ENCODE data around the gene TMEM232. TPM values are rescaled to one million over a fixed set of nuclear protein-coding genes. Genes with fewer than 3 reads are reported as not detected.
A peak's percentile ranks its signal among the peaks of the same experiment; 100 is the strongest.

The TMEM232 gene
- total and polyA plus RNA-seq, 2 of the 4 experiments (the other 2 are of a cell fraction): 0.17 to 0.36 TPM

DNA sequence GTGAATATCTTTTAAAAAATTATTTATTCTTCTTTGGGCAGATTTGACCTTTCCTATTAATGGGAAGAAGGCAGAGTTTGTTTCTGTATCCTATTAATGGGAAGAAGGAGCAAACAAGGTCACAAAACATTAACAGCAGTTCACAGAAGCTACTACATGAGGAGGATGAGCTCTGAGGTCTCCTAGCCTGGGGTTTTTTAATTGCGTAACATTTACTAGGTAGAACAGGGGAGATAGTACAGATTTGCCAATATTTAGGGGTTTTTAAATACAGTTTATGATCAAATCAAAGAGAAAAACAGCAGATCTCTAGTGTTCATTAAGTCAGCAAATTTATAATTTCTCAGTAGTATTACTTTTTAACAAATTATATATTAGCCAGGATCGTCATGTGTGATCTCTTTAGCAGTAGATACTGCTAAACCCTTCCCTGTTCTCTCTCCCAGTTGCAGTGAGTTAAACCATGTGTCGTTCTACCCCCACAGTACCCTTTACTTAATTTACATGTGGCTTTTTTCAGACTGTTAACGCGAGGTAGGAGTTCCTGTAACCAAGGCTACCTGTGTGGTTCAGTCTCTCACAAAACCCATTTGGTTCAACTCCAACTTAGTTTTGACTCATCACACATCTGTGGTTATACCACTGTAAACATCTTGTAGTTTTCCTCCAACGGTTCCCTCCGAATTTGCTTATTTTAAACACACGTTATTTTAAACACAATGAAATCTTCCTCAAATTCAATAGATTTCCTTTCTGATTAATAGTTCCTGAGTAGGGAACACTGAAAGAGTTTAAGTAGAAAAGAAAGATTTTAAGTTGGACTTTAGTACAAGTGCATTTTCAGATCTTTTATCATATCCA, 25.7 kb upstream of the TMEM232 start:
- H3K27ac ChIP-seq (ENCODE audit: insufficient read depth, low read length): no peak overlapping the region
- no peaks in the 10 kb centered on the region for H3K27me3 ChIP-seq (ENCODE audit: control insufficient read depth, insufficient read depth, low read length)
- intact Hi-C loops (cut with micrococcal nuclease): loop anchor here (10.0 kb wide), 1 partner anchor 763 kb away; the partner anchor contains the start of gene STARD4

More for the DNA sequence above, 25.7 kb upstream of the TMEM232 start:
- no TSS peak for BruUV-seq (replicated peaks)
- in situ Hi-C loops (cut with MboI; ENCODE audit: low sequenced_read_pairs) (loop anchor here (10.0 to 25.0 kb wide), 3 partner anchors 343 to 1410 kb away; partner anchors contain the start of gene WDR36), dilution Hi-C loops (cut with HindIII; ENCODE audit: low sequenced_read_pairs, unreplicated experiment) (no loop called here)
- no peak overlapping the region for H3K4me3 ChIP-seq (ENCODE audit: insufficient read depth, low read depth, low read length)
- H4K8ac ChIP-seq (ENCODE audit: low read depth in 2 of 2, low read length in 2 of 2): no peak overlapping the region
- H3K4me2 ChIP-seq (ENCODE audit: low read depth, low read length): no peak overlapping the region
- H2AFZ ChIP-seq (replicated peaks; ENCODE audit: low read length, poor library complexity): no peak overlapping the region
- H2BK5ac ChIP-seq (ENCODE audit: low read depth, low read length, poor library complexity, severe bottlenecking): no peak overlapping the region
- no peak overlapping the region for H3K56ac ChIP-seq (ENCODE audit: extremely low read depth, insufficient read depth, low read length)
- DNase-seq (peak; percentile 88), ATAC-seq (ENCODE audit: low read depth) (peak; percentile 70)
- no peak overlapping the region for H4K91ac ChIP-seq (ENCODE audit: insufficient read depth, low read depth, low read length)
- H3K23ac ChIP-seq (ENCODE audit: low read depth, low read length): no peak overlapping the region
- no peak for TF ChIP-seq CHD1 (IDR thresholded peaks at IDR 0.05; ENCODE audit: low read depth, low read length)
- TF ChIP-seq CEBPB (IDR thresholded peaks at IDR 0.05; ENCODE audit: low read depth, low read length): peak; percentile 90
- peak; percentile 40; the same call in 1 of the 2 replicates for TF ChIP-seq FOS (IDR thresholded peaks at IDR 0.05; ENCODE audit: low read depth, low read length)
- no peak for TF ChIP-seq POLR2A (IDR thresholded peaks at IDR 0.05; ENCODE audit: low read depth, low read length)
- no peak for TF ChIP-seq RCOR1 (IDR thresholded peaks at IDR 0.05; ENCODE audit: insufficient replicate concordance, low read length)
- ChIA-PET CTCF (no interaction called here), POLR2A (ENCODE audit: unreplicated experiment) (no interaction called here)
- WGBS, 2 experiments (ENCODE audit: extremely low coverage in 2 of 2, insufficient read length in 1 of 2): 80% methylated on average over 2 of the region's 8 CpGs; no CpG with 5 or more reads in 1 of the 2 experiments
- no peak overlapping the region for H2BK15ac ChIP-seq (ENCODE audit: low read depth, low read length)
- no peak overlapping the region for H3K18ac ChIP-seq (ENCODE audit: low read depth, low read length)
- H3K9ac ChIP-seq (ENCODE audit: low read depth, low read length): no peak overlapping the region
- no peak overlapping the region for H3K14ac ChIP-seq (replicated peaks; ENCODE audit: low read depth, low read length)
- no peak overlapping the region for H2AK5ac ChIP-seq (ENCODE audit: low read depth, low read length)
- H2BK20ac ChIP-seq (ENCODE audit: low read depth, low read length): no peak overlapping the region
- no peaks in the 10 kb centered on the region for H3K4me1 ChIP-seq (ENCODE audit: control insufficient read depth, insufficient read depth, low read length)
- no peak overlapping the region for H2BK120ac ChIP-seq (ENCODE audit: low read depth, low read length)
- H3K79me1 ChIP-seq (ENCODE audit: low read depth in 1 of 2, low read length in 2 of 2): peaks cover 9 to 16% of the 10 kb centered on the region in 2 experiments
- H3K9me3 ChIP-seq (ENCODE audit: control insufficient read depth, insufficient read depth, low read length): no peaks in the 10 kb centered on the region
- no peak overlapping the region for H3K4ac ChIP-seq (ENCODE audit: low read depth, low read length)
- H3K9me1 ChIP-seq (ENCODE audit: insufficient read depth, low read length): 0 out of 2 replicates have a peak, but pooled peaks cover 4% of the 10 kb centered on the region
- H3K36me3 ChIP-seq (ENCODE audit: control insufficient read depth, insufficient read depth, low read length): peaks cover 7% of the 10 kb centered on the region
- H2AK9ac ChIP-seq (replicated peaks; ENCODE audit: low read depth, low read length, poor library complexity): no peak overlapping the region
- no peak overlapping the region for H4K5ac ChIP-seq (ENCODE audit: low read depth, low read length)
- peaks cover 3% of the 10 kb centered on the region; the same call in 1 of the 2 replicates for H4K20me1 ChIP-seq (ENCODE audit: insufficient read depth, low read length)
